ENCODE measurements around the gene FRZB. TPM values are rescaled to one million over a fixed set of nuclear protein-coding genes. Genes with fewer than 3 reads are reported as not detected.

FRZB gene
- total RNA-seq, 1 donor from 2014 or later = not detected

- intact Hi-C loops (cut with micrococcal nuclease) = no loop called here
- H3K27ac Mint-ChIP-seq = no peak overlapping the region
- H3K27me3 Mint-ChIP-seq (ENCODE audit: low read depth) = peaks cover 13% of the 10 kb centered on the region
- H3K4me1 Mint-ChIP-seq (ENCODE audit: low read depth) = no peaks in the 10 kb centered on the region
- DNase-seq (ENCODE audit: low spot score) = no peak
- no peaks in the 10 kb centered on the region for H3K36me3 Mint-ChIP-seq (ENCODE audit: low read depth)
- no peaks in the 10 kb centered on the region for H3K9me3 Mint-ChIP-seq
- no peak overlapping the region for H3K4me3 Mint-ChIP-seq (ENCODE audit: low read depth)
Measured at GRCh38 chr2:182852801-182853200, 13.6 kb downstream of the FRZB start.

DNA sequence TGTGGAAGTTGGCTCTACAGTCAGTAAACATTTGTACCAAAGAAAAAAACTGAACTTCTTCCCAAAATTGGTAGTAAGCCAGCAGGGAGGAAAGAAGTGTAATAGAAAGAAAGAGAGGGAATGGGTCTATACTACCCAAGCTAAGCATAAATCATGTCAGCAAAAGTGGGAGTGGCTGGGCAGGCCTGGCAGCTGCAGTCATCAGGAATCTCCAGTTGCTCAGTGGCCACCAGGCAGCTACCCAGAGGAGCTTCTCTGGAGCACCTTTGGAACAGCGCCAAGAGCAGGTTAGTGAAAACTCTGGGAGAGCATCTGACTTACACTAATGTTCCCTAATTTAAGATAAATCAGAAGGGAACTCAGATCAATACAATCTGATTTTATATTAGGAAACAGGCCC is 14.3 kb downstream of the FRZB start:
- no peaks in the 10 kb centered on the region for H3K9me3 Mint-ChIP-seq
- H3K27me3 Mint-ChIP-seq (ENCODE audit: low read depth) = peaks cover 13% of the 10 kb centered on the region
- no peaks in the 10 kb centered on the region for H3K36me3 Mint-ChIP-seq (ENCODE audit: low read depth)
- no peak overlapping the region for H3K27ac Mint-ChIP-seq
- H3K4me3 Mint-ChIP-seq (ENCODE audit: low read depth) = no peak overlapping the region
- DNase-seq (ENCODE audit: low spot score) = no peak
- intact Hi-C loops (cut with micrococcal nuclease) = no loop called here
- H3K4me1 Mint-ChIP-seq (ENCODE audit: low read depth) = no peaks in the 10 kb centered on the region

GRCh38 chr2:182845794-182846417 is 20.5 kb downstream of the FRZB start:
- Mint-ChIP-seq H3K27me3 (ENCODE audit: low read depth) (peaks cover 9% of the 10 kb centered on the region), H3K36me3 (ENCODE audit: low read depth) (no peaks in the 10 kb centered on the region), H3K4me3 (ENCODE audit: low read depth) (no peak overlapping the region), H3K9me3 (no peaks in the 10 kb centered on the region), H3K27ac (no peak overlapping the region), H3K4me1 (ENCODE audit: low read depth) (no peaks in the 10 kb centered on the region)
- intact Hi-C loops (cut with micrococcal nuclease) = no loop called here
- no peak for DNase-seq (ENCODE audit: low spot score)

GRCh38 chr2:182836451-182836850 is 30.0 kb downstream of the FRZB start:
- Mint-ChIP-seq H3K4me3 (ENCODE audit: low read depth) (no peak overlapping the region), H3K36me3 (ENCODE audit: low read depth) (no peaks in the 10 kb centered on the region), H3K4me1 (ENCODE audit: low read depth) (no peaks in the 10 kb centered on the region), H3K27me3 (ENCODE audit: low read depth) (peaks cover 13% of the 10 kb centered on the region), H3K27ac (no peak overlapping the region), H3K9me3 (no peaks in the 10 kb centered on the region)
- intact Hi-C loops (cut with micrococcal nuclease) = no loop called here
- no peak for DNase-seq (ENCODE audit: low spot score)

DNA sequence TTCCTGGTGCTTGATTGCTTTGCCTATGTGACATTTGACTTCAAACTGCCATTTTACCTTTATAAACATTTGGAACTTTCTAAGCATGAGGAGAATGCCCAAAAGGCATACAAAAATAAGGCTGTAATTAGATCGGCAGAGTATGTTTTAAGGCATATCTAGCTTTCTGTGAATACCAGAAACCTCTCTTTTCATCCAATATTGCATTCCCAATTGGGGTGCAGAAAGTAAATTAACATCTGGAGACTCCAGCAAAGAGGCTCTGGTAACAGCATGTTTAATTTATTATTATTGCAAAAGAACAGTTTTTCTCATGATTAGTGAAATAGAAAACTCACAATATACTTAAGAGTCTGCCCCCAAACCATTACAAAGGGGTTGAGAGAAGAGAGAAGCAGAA is 32.1 kb downstream of the FRZB start:
- intact Hi-C loops (cut with micrococcal nuclease) = no loop called here
- H3K36me3 Mint-ChIP-seq (ENCODE audit: low read depth) = no peaks in the 10 kb centered on the region
- peaks cover 7% of the 10 kb centered on the region for H3K27me3 Mint-ChIP-seq (ENCODE audit: low read depth)
- H3K9me3 Mint-ChIP-seq = no peaks in the 10 kb centered on the region
- H3K27ac Mint-ChIP-seq = no peak overlapping the region
- H3K4me1 Mint-ChIP-seq (ENCODE audit: low read depth) = no peaks in the 10 kb centered on the region
- DNase-seq (ENCODE audit: low spot score) = no peak
- H3K4me3 Mint-ChIP-seq (ENCODE audit: low read depth) = no peak overlapping the region

GRCh38 chr2:182833084-182833854 is 33.2 kb downstream of the FRZB start:
- H3K27me3 Mint-ChIP-seq (ENCODE audit: low read depth) = peaks cover 7% of the 10 kb centered on the region
- H3K9me3 Mint-ChIP-seq = no peaks in the 10 kb centered on the region
- H3K27ac Mint-ChIP-seq = no peak overlapping the region
- H3K4me3 Mint-ChIP-seq (ENCODE audit: low read depth) = no peak overlapping the region
- intact Hi-C loops (cut with micrococcal nuclease) = no loop called here
- H3K36me3 Mint-ChIP-seq (ENCODE audit: low read depth) = no peaks in the 10 kb centered on the region
- DNase-seq (ENCODE audit: low spot score) = no peak
- H3K4me1 Mint-ChIP-seq (ENCODE audit: low read depth) = no peaks in the 10 kb centered on the region

GRCh38 chr2:182831921-182832320 is 34.5 kb downstream of the FRZB start:
- Mint-ChIP-seq H3K36me3 (ENCODE audit: low read depth) (no peaks in the 10 kb centered on the region), H3K4me3 (ENCODE audit: low read depth) (no peak overlapping the region), H3K27me3 (ENCODE audit: low read depth) (peaks cover 7% of the 10 kb centered on the region), H3K4me1 (ENCODE audit: low read depth) (no peaks in the 10 kb centered on the region), H3K9me3 (no peaks in the 10 kb centered on the region), H3K27ac (no peak overlapping the region)
- intact Hi-C loops (cut with micrococcal nuclease) = no loop called here
- no peak for DNase-seq (ENCODE audit: low spot score)

DNA sequence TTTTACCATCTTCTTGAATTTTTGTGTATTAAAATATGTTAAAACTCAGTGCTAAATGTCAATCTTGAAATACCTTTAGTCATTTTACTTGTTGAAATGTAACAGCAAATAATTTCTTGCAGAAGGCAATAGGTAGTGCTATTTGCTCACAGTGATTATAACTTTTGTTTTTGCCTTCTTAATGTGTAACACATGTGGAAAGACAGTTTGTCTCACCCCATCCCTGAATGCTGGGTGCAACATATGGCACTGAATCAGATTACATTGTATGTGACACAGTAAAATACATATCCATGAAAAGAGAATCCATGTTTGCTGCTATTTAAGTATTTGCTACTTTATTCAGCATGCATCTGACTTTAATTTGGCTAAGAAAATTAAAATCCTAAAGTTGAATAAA is 35.3 kb downstream of the FRZB start:
- Mint-ChIP-seq H3K36me3 (ENCODE audit: low read depth) (no peaks in the 10 kb centered on the region), H3K4me1 (ENCODE audit: low read depth) (no peaks in the 10 kb centered on the region), H3K9me3 (no peaks in the 10 kb centered on the region), H3K27me3 (ENCODE audit: low read depth) (peaks cover 7% of the 10 kb centered on the region), H3K27ac (no peak overlapping the region), H3K4me3 (ENCODE audit: low read depth) (no peak overlapping the region)
- no peak for DNase-seq (ENCODE audit: low spot score)
- intact Hi-C loops (cut with micrococcal nuclease) = no loop called here

DNA sequence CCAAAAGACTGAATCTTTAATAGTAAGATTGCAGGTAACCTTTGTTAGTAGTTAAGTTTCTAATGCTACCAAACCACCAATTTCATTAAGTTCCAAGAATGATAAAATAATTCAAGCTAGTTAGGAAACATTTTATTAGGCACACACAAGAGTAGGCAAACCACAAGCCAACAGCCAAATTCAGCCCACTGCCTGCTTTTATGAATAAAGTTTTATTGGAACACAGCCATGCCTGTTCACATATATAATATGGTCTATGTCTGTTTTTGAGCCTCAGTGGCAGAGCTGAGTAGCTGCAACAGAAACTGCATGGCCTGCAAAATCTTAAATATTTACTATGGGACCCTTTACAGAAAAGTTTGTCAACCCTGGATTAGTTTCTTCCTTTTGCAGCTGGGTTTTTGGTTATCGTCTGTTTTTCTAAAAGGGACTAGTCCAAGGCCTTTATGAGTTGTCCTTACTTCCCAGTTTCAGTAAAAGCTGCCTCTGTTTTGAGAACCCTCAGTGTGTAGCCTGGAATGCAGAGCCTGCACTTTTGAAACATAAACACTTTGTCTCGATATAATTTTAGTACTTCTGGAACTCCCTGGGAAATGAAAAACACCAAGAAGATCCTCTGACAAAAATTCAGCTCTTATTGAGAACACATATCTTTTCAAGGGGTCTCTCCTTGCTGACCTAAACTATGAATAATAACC is 39.1 kb downstream of the FRZB start:
- Mint-ChIP-seq H3K4me3 (ENCODE audit: low read depth) (no peak overlapping the region), H3K27ac (no peak overlapping the region), H3K27me3 (ENCODE audit: low read depth) (peaks cover 17% of the 10 kb centered on the region), H3K4me1 (ENCODE audit: low read depth) (no peaks in the 10 kb centered on the region), H3K9me3 (no peaks in the 10 kb centered on the region), H3K36me3 (ENCODE audit: low read depth) (no peaks in the 10 kb centered on the region)
- intact Hi-C loops (cut with micrococcal nuclease) = no loop called here
- no peak for DNase-seq (ENCODE audit: low spot score)

- DNase-seq (ENCODE audit: low spot score) = no peak
- H3K27me3 Mint-ChIP-seq (ENCODE audit: low read depth) = peaks cover 18% of the 10 kb centered on the region
- no peak overlapping the region for H3K4me3 Mint-ChIP-seq (ENCODE audit: low read depth)
- intact Hi-C loops (cut with micrococcal nuclease) = no loop called here
- no peaks in the 10 kb centered on the region for H3K9me3 Mint-ChIP-seq
- H3K36me3 Mint-ChIP-seq (ENCODE audit: low read depth) = no peaks in the 10 kb centered on the region
- H3K27ac Mint-ChIP-seq = no peak overlapping the region
- no peaks in the 10 kb centered on the region for H3K4me1 Mint-ChIP-seq (ENCODE audit: low read depth)
Measured at GRCh38 chr2:182826496-182826895, 39.9 kb downstream of the FRZB start.

- Mint-ChIP-seq H3K4me1 (ENCODE audit: low read depth) (no peaks in the 10 kb centered on the region), H3K9me3 (no peaks in the 10 kb centered on the region), H3K27ac (no peak overlapping the region), H3K27me3 (ENCODE audit: low read depth) (peaks cover 18% of the 10 kb centered on the region), H3K4me3 (ENCODE audit: low read depth) (no peak overlapping the region), H3K36me3 (ENCODE audit: low read depth) (no peaks in the 10 kb centered on the region)
- DNase-seq (ENCODE audit: low spot score) = no peak
- intact Hi-C loops (cut with micrococcal nuclease) = no loop called here
Measured at GRCh38 chr2:182826064-182826463, 40.4 kb downstream of the FRZB start.

DNA sequence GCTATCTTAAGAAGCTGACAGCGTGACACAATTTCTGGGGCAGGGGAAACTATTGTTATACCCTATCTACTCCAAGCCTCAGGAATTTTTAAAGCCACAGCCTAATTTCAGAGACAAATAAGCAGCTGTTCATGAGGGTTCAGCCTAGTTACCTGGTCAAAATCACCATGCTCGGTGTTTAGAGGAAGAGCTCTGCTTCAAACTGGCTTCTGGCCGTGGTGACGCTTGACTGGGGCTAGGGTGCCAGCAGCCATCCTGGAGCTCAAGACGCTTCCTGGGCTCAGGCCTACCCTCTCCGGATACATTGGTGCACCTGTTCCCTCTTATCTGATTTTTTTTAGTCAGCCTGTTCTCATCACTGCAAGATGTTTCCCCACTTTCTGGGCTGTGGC is 41.7 kb downstream of the FRZB start:
- H3K9me3 Mint-ChIP-seq = no peaks in the 10 kb centered on the region
- no peak overlapping the region for H3K27ac Mint-ChIP-seq
- peaks cover 17% of the 10 kb centered on the region for H3K27me3 Mint-ChIP-seq (ENCODE audit: low read depth)
- no peak overlapping the region for H3K4me3 Mint-ChIP-seq (ENCODE audit: low read depth)
- no peak for DNase-seq (ENCODE audit: low spot score)
- no peaks in the 10 kb centered on the region for H3K4me1 Mint-ChIP-seq (ENCODE audit: low read depth)
- intact Hi-C loops (cut with micrococcal nuclease) = no loop called here
- H3K36me3 Mint-ChIP-seq (ENCODE audit: low read depth) = no peaks in the 10 kb centered on the region

DNA sequence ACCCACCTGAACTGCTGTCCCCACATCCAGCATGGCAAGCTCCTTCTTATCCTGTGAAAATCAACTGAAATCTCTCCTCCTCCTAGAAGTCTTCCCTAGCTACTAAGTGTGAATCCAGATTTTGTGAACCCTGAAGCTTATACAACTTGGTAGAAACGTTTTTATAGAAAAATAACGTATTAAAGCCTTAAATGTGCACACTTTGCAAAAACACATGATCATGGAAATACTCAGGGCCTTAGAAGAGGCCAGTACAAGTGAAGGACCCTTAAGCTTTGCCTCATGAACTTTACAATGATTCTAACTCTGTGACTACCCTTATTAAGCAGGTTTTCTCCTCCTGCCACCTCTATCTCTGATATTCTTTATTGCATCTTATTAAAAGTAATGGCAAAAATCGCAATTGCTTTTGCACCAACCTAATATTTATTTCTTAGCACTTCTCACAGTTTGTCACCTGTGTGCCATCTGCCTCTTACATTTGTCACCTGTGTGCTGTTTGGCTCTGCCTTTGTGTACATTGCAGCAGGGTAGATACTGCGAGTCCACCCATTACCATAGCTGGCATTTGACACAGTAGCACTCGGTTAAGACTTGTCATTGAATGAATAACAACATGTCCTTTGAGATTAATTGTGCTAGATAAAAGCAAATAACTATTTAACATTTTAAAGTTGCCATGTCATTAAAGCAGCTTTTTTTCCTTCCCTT is 42.2 kb downstream of the FRZB start:
- no peak overlapping the region for H3K27ac Mint-ChIP-seq
- no peaks in the 10 kb centered on the region for H3K4me1 Mint-ChIP-seq (ENCODE audit: low read depth)
- no peaks in the 10 kb centered on the region for H3K9me3 Mint-ChIP-seq
- DNase-seq (ENCODE audit: low spot score) = no peak
- H3K4me3 Mint-ChIP-seq (ENCODE audit: low read depth) = no peak overlapping the region
- no peaks in the 10 kb centered on the region for H3K36me3 Mint-ChIP-seq (ENCODE audit: low read depth)
- intact Hi-C loops (cut with micrococcal nuclease) = no loop called here
- peaks cover 14% of the 10 kb centered on the region for H3K27me3 Mint-ChIP-seq (ENCODE audit: low read depth)
